Fibroblast of upper back skin (primary cell): ENCODE measurements around the gene FUCA2.

Experiments
- DNase-seq: peaks from one replicate; pipeline ENCODE4 v3.0.0-alpha.2; 2013

FUCA2 gene

GRCh38 chr6:143510991-143511891 is at the start of gene FUCA2:
FUCA2 (minus strand) TSS chr6:143511720; CDS start chr6:143511634, 86 bp downstream.
- DNase-seq: peak; percentile 85

- DNase-seq: no peak
Observed at GRCh38 chr6:143561105-143561704, 49.7 kb upstream of the FUCA2 start.

- peak; percentile 84 for DNase-seq
Observed at GRCh38 chr6:143559051-143559660, 47.6 kb upstream of the FUCA2 start.

GRCh38 chr6:143556529-143556928 is 45.0 kb upstream of the FUCA2 start:
- DNase-seq: peak; percentile 98

- DNase-seq: no peak
Observed at GRCh38 chr6:143555582-143555981, 44.1 kb upstream of the FUCA2 start.

GRCh38 chr6:143555071-143555492 is 43.6 kb upstream of the FUCA2 start:
- no peak for DNase-seq

- no peak for DNase-seq
Observed at GRCh38 chr6:143553337-143553736, 41.8 kb upstream of the FUCA2 start.

GRCh38 chr6:143549949-143550268 is 38.4 kb upstream of the FUCA2 start:
- no peak for DNase-seq

- no peak for DNase-seq
Observed at GRCh38 chr6:143549221-143549948, 37.9 kb upstream of the FUCA2 start.

- no peak for DNase-seq
Observed at GRCh38 chr6:143546599-143546998, 35.1 kb upstream of the FUCA2 start.

GRCh38 chr6:143545976-143546547 is 34.5 kb upstream of the FUCA2 start:
- peak; percentile 44 for DNase-seq

- no peak for DNase-seq
Observed at GRCh38 chr6:143545165-143545564, 33.6 kb upstream of the FUCA2 start.

GRCh38 chr6:143544011-143544696 is 32.6 kb upstream of the FUCA2 start:
- no peak for DNase-seq

GRCh38 chr6:143543435-143543834 is 31.9 kb upstream of the FUCA2 start:
- DNase-seq: no peak

- no peak for DNase-seq
Observed at GRCh38 chr6:143542888-143543287, 31.4 kb upstream of the FUCA2 start.

GRCh38 chr6:143540192-143540591 is 28.7 kb upstream of the FUCA2 start:
- no peak for DNase-seq

- no peak for DNase-seq
Observed at GRCh38 chr6:143539734-143540133, 28.2 kb upstream of the FUCA2 start.

- DNase-seq: no peak
Observed at GRCh38 chr6:143539106-143539505, 27.6 kb upstream of the FUCA2 start.

- no peak for DNase-seq
Observed at GRCh38 chr6:143538374-143538773, 26.9 kb upstream of the FUCA2 start.

- DNase-seq: peak; percentile 48
Observed at GRCh38 chr6:143536866-143537691, 25.6 kb upstream of the FUCA2 start.

GRCh38 chr6:143536461-143536865 is 24.9 kb upstream of the FUCA2 start:
- DNase-seq: peak; percentile 33
